Parathyroid adenoma (tissue), 2 donors: ENCODE data around the gene INPP5A.

Experiments
- H2AFZ ChIP-seq: fragments of 300-600 bp; sonication (generic); one replicate; pipeline ENCODE4 v1.7.0; 2017; ENCODE audit warnings: antibody characterized with exemption, mild to moderate bottlenecking
- H3K27ac ChIP-seq: fragments of 300-600 bp; sonication (generic); one replicate; pipeline ENCODE4 v1.7.0; 2017
- H3K27me3 ChIP-seq: fragments of 300-600 bp; sonication (generic); one replicate; pipeline ENCODE4 v1.7.0; 2017; ENCODE audit warnings: low read length; ENCODE audit not compliant: control insufficient read depth, insufficient read depth
- H3K36me3 ChIP-seq: fragments of 300-600 bp; sonication (generic); one replicate; pipeline ENCODE4 v1.7.0; 2017; ENCODE audit warnings: low read length; ENCODE audit not compliant: control insufficient read depth, insufficient read depth
- H3K4me1 ChIP-seq: fragments of 300-600 bp; sonication (generic); one replicate; pipeline ENCODE4 v1.7.0; 2017; ENCODE audit warnings: control low read depth
- H3K4me2 ChIP-seq: fragments of 300-600 bp; sonication (generic); one replicate; pipeline ENCODE4 v1.7.0; 2017; ENCODE audit warnings: low read length
- H3K4me3 ChIP-seq: fragments of 300-600 bp; sonication (generic); one replicate; pipeline ENCODE4 v1.7.0; 2017; ENCODE audit warnings: low read depth, low read length
- H3K79me2 ChIP-seq: fragments of 300-600 bp; sonication (generic); one replicate; pipeline ENCODE4 v1.7.0; 2017; ENCODE audit warnings: control low read depth
- H3K9ac ChIP-seq: fragments of 300-600 bp; sonication (generic); one replicate; pipeline ENCODE4 v1.7.0; 2017; ENCODE audit warnings: mild to moderate bottlenecking
- H3K9me3 ChIP-seq: fragments of 300-600 bp; sonication (generic); one replicate; pipeline ENCODE4 v1.7.0; 2017; ENCODE audit warnings: low read length; ENCODE audit not compliant: control insufficient read depth
- CTCF ChIP-seq: fragments of 300-600 bp; sonication (generic); IDR thresholded peaks from one replicate; pipeline ENCODE4 v1.7.0; 2017; ENCODE audit warnings: antibody characterized with exemption, mild to moderate bottlenecking
- donor health status: primary hyperparathyroidism.

INPP5A gene

GRCh38 chr10:132798876-132799275 is 261.3 kb downstream of the INPP5A start:
- H3K36me3 ChIP-seq: no peaks in the 10 kb centered on the region
- H3K27me3 ChIP-seq: no peaks in the 10 kb centered on the region

GRCh38 chr10:132799865-132800264 is 262.3 kb downstream of the INPP5A start:
- Histone ChIP-seq H3K4me3 (no peak overlapping the region), H2AFZ (no peak overlapping the region), H3K36me3 (no peaks in the 10 kb centered on the region), H3K27ac (no peak overlapping the region), H3K4me2 (no peak overlapping the region), H3K9me3 (no peaks in the 10 kb centered on the region), H3K9ac (no peak overlapping the region), H3K27me3 (no peaks in the 10 kb centered on the region), H3K4me1 (no peaks in the 10 kb centered on the region), H3K79me2 (no peaks in the 10 kb centered on the region)
- no peak for TF ChIP-seq CTCF

More at GRCh38 chr10:132798876-132799275, 261.3 kb downstream of the INPP5A start:
- no peak overlapping the region for H3K27ac ChIP-seq
- H3K9ac ChIP-seq: no peak overlapping the region
- H3K9me3 ChIP-seq: no peaks in the 10 kb centered on the region
- H2AFZ ChIP-seq: no peak overlapping the region
- H3K79me2 ChIP-seq: no peaks in the 10 kb centered on the region
- no peak overlapping the region for H3K4me3 ChIP-seq
- H3K4me2 ChIP-seq: no peak overlapping the region
- no peak for TF ChIP-seq CTCF
- H3K4me1 ChIP-seq: no peaks in the 10 kb centered on the region

GRCh38 chr10:132802048-132802447 is 264.5 kb downstream of the INPP5A start:
- Histone ChIP-seq H3K4me2 (no peak overlapping the region), H3K4me1 (no peaks in the 10 kb centered on the region), H3K27me3 (no peaks in the 10 kb centered on the region), H3K9ac (no peak overlapping the region), H3K9me3 (no peaks in the 10 kb centered on the region), H2AFZ (no peak overlapping the region), H3K4me3 (no peak overlapping the region), H3K36me3 (no peaks in the 10 kb centered on the region), H3K79me2 (no peaks in the 10 kb centered on the region), H3K27ac (no peak overlapping the region)
- no peak for TF ChIP-seq CTCF

- no peak overlapping the region for H3K4me2 ChIP-seq
- H3K9me3 ChIP-seq: no peaks in the 10 kb centered on the region
- H3K9ac ChIP-seq: no peak overlapping the region
- H2AFZ ChIP-seq: no peak overlapping the region
- TF ChIP-seq CTCF: no peak
- H3K27ac ChIP-seq: no peak overlapping the region
- no peaks in the 10 kb centered on the region for H3K4me1 ChIP-seq
- H3K79me2 ChIP-seq: no peaks in the 10 kb centered on the region
- H3K4me3 ChIP-seq: no peak overlapping the region
- H3K36me3 ChIP-seq: no peaks in the 10 kb centered on the region
- H3K27me3 ChIP-seq: no peaks in the 10 kb centered on the region
Observed at GRCh38 chr10:132802694-132803320, 265.2 kb downstream of the INPP5A start.
